CD4-positive, alpha-beta T cell treated with Interleukin-15 for 4 hours (primary cell): ENCODE results near the gene PARD3.
"Not testable (repeated sequence)": the region's sequence is repeated elsewhere in the genome, so short reads cannot be mapped to it uniquely, and the experiment has no call there.

Experiments
- DNase-seq: peaks from one replicate; pipeline ENCODE4 v3.0.0-alpha.2; 2020; ENCODE audit warnings: low spot score

Gene PARD3

DNA sequence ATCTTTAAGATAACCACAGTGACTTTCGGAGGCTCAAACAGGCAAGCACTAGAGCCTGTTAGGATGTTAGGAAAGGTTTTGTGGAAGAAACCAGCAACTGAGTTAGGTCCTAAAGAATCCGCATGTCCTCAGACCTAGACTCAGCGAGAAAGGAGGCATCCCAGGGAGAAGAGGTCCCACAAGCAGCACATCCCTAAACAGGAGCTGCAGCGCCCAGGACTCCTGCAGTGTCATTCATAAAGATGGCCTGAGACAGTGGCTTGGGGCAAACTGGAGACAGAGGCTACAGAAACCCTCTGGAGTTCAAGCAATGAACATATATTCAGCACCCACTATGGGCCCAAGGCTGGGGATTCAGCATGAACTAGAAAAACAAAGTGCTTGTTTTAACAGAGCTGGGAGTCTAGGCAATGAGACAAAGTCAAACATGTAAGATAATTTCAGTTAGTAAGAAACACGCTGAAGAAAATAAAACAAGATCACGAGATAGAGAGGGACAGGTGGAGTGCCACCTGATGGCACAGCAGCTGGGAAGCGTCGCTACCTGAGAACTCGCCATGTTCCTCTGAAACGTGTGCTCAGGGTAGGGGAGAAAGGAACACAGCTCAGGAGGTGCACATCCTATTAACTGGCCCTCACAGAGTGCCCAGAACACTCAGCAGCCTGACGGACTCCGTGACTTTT is 48.1 kb downstream of the PARD3 start:
- no peak for DNase-seq

- no peak for DNase-seq
Observed at GRCh38 chr10:34766266-34766600, 48.9 kb downstream of the PARD3 start.

DNA sequence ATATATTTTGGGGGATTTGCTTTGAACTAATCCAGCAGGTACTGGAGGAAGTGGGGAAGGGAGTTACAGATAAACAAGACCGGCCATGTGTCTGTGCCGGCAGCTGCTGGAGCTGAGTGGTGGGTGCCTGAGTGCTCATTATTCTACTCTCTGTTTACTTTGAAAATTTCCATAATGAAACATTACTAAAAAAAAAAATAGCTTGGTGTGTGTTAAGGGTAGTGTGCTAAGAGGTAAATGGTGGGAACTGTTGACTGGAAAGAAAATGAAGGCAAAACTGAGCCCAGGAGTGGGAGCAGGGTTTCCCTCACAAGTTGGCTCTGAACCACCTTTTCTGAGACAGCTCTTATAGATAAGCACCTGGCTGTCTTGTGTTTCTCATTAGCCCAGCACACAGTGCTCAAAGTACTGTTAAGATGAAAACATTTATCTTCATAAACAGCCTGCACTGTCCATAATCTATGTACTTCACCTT is 50.6 kb downstream of the PARD3 start:
- no peak for DNase-seq

GRCh38 chr10:34762603-34763299 is 52.3 kb downstream of the PARD3 start:
- no peak for DNase-seq

DNA sequence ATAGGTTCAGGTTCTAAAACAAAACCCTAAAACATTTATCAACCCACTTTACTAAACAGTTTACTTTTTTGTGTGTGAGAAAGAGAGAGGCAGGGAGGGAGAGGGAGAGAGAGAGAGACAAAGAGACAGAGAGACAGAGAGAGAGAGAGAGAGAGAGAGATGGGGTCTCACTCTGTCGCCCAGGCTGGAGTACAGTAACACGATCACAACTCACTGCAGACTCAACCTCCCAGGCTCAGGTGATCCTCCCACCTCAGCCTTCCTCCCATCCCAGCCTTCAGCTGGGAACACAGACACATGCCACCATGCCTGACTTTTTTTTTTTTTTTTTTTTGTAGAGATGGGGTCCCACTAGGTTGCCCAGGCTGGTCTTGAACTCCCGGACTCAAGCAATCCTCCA is 52.9 kb downstream of the PARD3 start:
- no peak for DNase-seq

DNA sequence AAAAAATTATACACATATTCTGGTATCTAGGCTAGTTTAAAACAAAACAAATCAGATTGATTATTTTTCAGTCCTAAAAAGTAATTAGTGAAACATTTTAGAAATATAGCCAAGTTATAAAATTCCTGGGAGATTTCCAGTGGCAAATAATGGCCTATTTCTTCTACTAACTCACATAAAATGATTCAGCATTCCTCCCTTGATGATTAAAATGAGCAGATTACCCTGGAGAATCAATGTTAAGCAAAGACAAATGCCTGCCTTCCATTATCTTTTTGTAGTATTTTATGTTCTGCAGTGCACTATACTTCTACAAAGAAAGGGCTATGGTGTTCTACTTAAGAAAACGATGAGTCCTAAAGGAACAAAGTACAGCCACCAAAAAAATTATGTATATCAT is 53.6 kb downstream of the PARD3 start:
- no peak for DNase-seq

- no peak for DNase-seq
Observed at GRCh38 chr10:34760606-34761005, 54.5 kb downstream of the PARD3 start.

GRCh38 chr10:34759837-34760215 is 55.3 kb downstream of the PARD3 start:
- no peak for DNase-seq

- no peak for DNase-seq
Observed at GRCh38 chr10:34759161-34759836, 55.8 kb downstream of the PARD3 start.

GRCh38 chr10:34758447-34758996 is 56.6 kb downstream of the PARD3 start:
- no peak for DNase-seq

DNA sequence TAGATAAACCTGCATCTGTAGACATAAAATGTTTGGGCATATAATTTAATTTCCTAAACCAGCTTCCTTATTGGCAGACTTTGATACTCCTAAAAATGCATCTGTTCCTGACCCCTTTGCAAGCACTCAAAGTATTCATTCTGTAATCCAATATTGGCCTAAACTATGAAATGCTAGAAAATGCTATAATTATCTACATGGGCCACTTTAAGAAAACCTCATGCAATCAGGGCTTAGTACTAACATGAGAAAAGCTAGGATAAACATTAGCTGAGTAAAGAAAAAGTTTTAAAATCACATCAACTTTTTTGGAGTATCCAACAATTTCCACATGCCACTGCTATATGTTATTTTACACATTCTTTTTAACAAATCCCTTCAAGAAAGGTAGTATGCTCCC is 57.2 kb downstream of the PARD3 start:
- DNase-seq = no peak

- DNase-seq = not testable (repeated sequence)
Observed at GRCh38 chr10:34757181-34757580, 57.9 kb downstream of the PARD3 start.

- no peak for DNase-seq
Observed at GRCh38 chr10:34756584-34756983, 58.5 kb downstream of the PARD3 start.

- no peak for DNase-seq
Observed at GRCh38 chr10:34753014-34753757, 61.9 kb downstream of the PARD3 start.

GRCh38 chr10:34751272-34751671 is 63.8 kb downstream of the PARD3 start:
- DNase-seq = no peak

- not testable (repeated sequence) for DNase-seq
Observed at GRCh38 chr10:34750795-34751194, 64.3 kb downstream of the PARD3 start.

- DNase-seq = no peak
Observed at GRCh38 chr10:34748767-34749166, 66.3 kb downstream of the PARD3 start.

DNA sequence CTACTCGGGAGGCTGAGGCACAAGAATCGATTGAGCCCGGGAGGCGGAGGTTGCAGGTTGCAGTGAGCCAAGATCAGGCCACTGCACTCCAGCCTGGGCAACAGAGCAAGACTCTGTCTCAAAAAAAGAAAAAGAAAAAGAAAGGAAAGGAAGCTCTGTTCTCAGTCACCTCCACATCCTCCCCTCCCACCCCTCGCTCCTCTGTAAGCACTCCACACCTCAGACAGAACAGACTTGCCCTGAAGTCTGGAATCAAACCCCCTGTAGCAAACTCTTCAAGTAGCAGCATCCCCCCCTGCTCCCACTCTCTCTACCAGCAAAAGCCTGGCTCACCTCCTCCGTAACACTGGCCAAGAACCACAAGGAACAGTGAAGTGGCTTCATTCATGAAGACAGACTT is 66.7 kb downstream of the PARD3 start:
- DNase-seq = no peak

GRCh38 chr10:34746094-34746493 is 69.0 kb downstream of the PARD3 start:
- no peak for DNase-seq

- DNase-seq = no peak
Observed at GRCh38 chr10:34745244-34745643, 69.9 kb downstream of the PARD3 start.

GRCh38 chr10:34744590-34744989 is 70.5 kb downstream of the PARD3 start:
- no peak for DNase-seq

GRCh38 chr10:34743814-34744213 is 71.3 kb downstream of the PARD3 start:
- no peak for DNase-seq
